AG04450 (cell line): Measurements from ENCODE around the gene TSC22D2. TPM values are rescaled to one million over a fixed set of nuclear protein-coding genes. Genes with fewer than 3 reads are reported as not detected.

ENCODE experiments used
- CTCF ChIA-PET: fragments of 300-600, 350-600 bp; formaldehyde crosslinking; extraction: SDS; loops from one replicate; lab custom pipeline; 2022; ENCODE audit warnings: antibody characterized with exemption, inconsistent platforms; lab: Charles Lee
- POLR2A ChIA-PET: fragments of 350-600 bp; formaldehyde crosslinking; extraction: SDS; loops from one replicate; lab custom pipeline; 2021; ENCODE audit warnings: antibody characterized with exemption, inconsistent platforms; lab: Yijun Ruan, JAX
- DNase-seq: peaks from one replicate; pipeline ENCODE4 v3.0.0-alpha.2; 2011; ENCODE audit warnings: low read depth, low spot score
- H3K27ac ChIP-seq: one replicate; pipeline ENCODE4 v1.5.1; 2012; ENCODE audit warnings: low read depth, low read length, control low read depth
- H3K27me3 ChIP-seq: one replicate; pipeline ENCODE4 v1.6.0; 2012; ENCODE audit warnings: low read length; ENCODE audit not compliant: control insufficient read depth, insufficient read depth
- H3K4me3 ChIP-seq: 2 replicates; pipeline ENCODE4 v1.5.1; 2011; ENCODE audit warnings: mild to moderate bottlenecking, low read depth, low read length, control low read depth
- H3K9me3 ChIP-seq: 2 replicates; pipeline ENCODE4 v1.5.1; 2012; ENCODE audit warnings: low read length; ENCODE audit not compliant: control insufficient read depth, insufficient read depth
- CTCF ChIP-seq: IDR thresholded peaks from 2 replicates; pipeline ENCODE4 v1.5.1; 2011; ENCODE audit warnings: low read depth, low read length, control low read depth, inconsistent platforms
- polyA plus RNA-seq: library from polyadenylated mRNA; depleted of rRNA; stranded (reverse); fragments of >200 nt; gene quantifications from 2 replicates; pipeline ENCODE4 v1.2.3, GENCODE V29; 2011

Gene TSC22D2
- polyA plus RNA-seq, 1 experiment, result 28.4 TPM

GRCh38 chr3:150399060-150399459 lies 9.0 kb upstream of the TSC22D2 start:
- no peak for TF ChIP-seq CTCF
- no peaks in the 10 kb centered on the region for H3K27me3 ChIP-seq
- no peaks in the 10 kb centered on the region for H3K9me3 ChIP-seq
- ChIA-PET POLR2A (no interaction called here), CTCF (no interaction called here)
- no peak overlapping the region for H3K4me3 ChIP-seq
- H3K27ac ChIP-seq, result no peak overlapping the region
- no peak for DNase-seq

GRCh38 chr3:150401285-150401684 lies 6.8 kb upstream of the TSC22D2 start:
- TF ChIP-seq CTCF, result no peak

GRCh38 chr3:150402217-150402616 lies 5.9 kb upstream of the TSC22D2 start:
- no peak for TF ChIP-seq CTCF
- H3K27ac ChIP-seq, result no peak overlapping the region
- H3K4me3 ChIP-seq, result no peak overlapping the region
- no peaks in the 10 kb centered on the region for H3K27me3 ChIP-seq
- H3K9me3 ChIP-seq, result no peaks in the 10 kb centered on the region
- no peak for DNase-seq
- CTCF ChIA-PET, result no interaction called here
- POLR2A ChIA-PET, result no interaction called here

More at GRCh38 chr3:150401285-150401684, 6.8 kb upstream of the TSC22D2 start:
- Histone ChIP-seq H3K9me3 (no peaks in the 10 kb centered on the region), H3K27ac (no peak overlapping the region), H3K4me3 (no peak overlapping the region), H3K27me3 (no peaks in the 10 kb centered on the region)
- ChIA-PET CTCF (no interaction called here), POLR2A (no interaction called here)
- DNase-seq, result no peak

- Histone ChIP-seq H3K4me3 (no peak overlapping the region), H3K9me3 (no peaks in the 10 kb centered on the region; the same call in 1 of the 2 replicates), H3K27ac (no peak overlapping the region), H3K27me3 (no peaks in the 10 kb centered on the region)
- POLR2A ChIA-PET, result no interaction called here
- DNase-seq, result no peak
- no peak for TF ChIP-seq CTCF
- CTCF ChIA-PET, result interaction anchor here (0.8 to 1.6 kb wide), 3 partner anchors 437 to 524 kb away, joined by 3 to 5 read pairs (median 4); no protein-coding TSS in a partner anchor
Measured at GRCh38 chr3:150404023-150404422, 4.1 kb upstream of the TSC22D2 start.

GRCh38 chr3:150407051-150407807 lies 869 bp upstream of the TSC22D2 start:
- Histone ChIP-seq H3K27ac (peak overlapping the region; percentile 95), H3K9me3 (peaks cover 3% of the 10 kb centered on the region; the same call in 1 of the 2 replicates), H3K27me3 (no peaks in the 10 kb centered on the region), H3K4me3 (peak overlapping the region; percentile 64)
- DNase-seq, result no peak
- no peak for TF ChIP-seq CTCF
- CTCF ChIA-PET, result interaction anchor here (0.6 to 1.5 kb wide), 7 partner anchors 19 to 528 kb away, joined by 3 to 4 read pairs (median 3); no protein-coding TSS in a partner anchor
- POLR2A ChIA-PET, result interaction anchor here (0.8 to 3.2 kb wide), 4 partner anchors 36 to 197 kb away, joined by 3 to 27 read pairs (median 26); no protein-coding TSS in a partner anchor
